K562 (cell line): ENCODE measurements around the gene MKRN3. TPM values are rescaled to one million over a fixed set of nuclear protein-coding genes. Genes with fewer than 3 reads are reported as not detected.

Source experiments
- CEBPB ChIP-seq: fragments of 450-650 bp; IDR thresholded peaks from 2 replicates; pipeline ENCODE4 v1.6.1; 2016; ENCODE audit warnings: missing genetic modification characterization, missing compliant biosample characterization
- ESRRA ChIP-seq: fragments of 450-650 bp; IDR thresholded peaks from 2 replicates; pipeline ENCODE4 v1.6.1; 2014; ENCODE audit warnings: low read depth, mild to moderate bottlenecking, moderate library complexity, borderline replicate concordance
- JUNB ChIP-seq: fragments of 450-650 bp; formaldehyde crosslinking; conservative IDR thresholded peaks from 2 replicates; pipeline ENCODE4 v1.4.0; 2020; ENCODE audit warnings: mild to moderate bottlenecking
- MCM3 ChIP-seq: fragments of 450-650 bp; IDR thresholded peaks from 2 replicates; pipeline ENCODE4 v1.6.1; 2016
- RBM25 ChIP-seq: fragments of 200-400 bp; formaldehyde crosslinking; IDR thresholded peaks from 2 replicates; pipeline ENCODE4 v1.6.1; 2018; ENCODE audit warnings: low read length, low read depth, moderate library complexity; ENCODE audit not compliant: severe bottlenecking
- SRF ChIP-seq, 2 experiments: fragments of 250-450, 450-650 bp in 1 of 2; sonication (Bioruptor Pico) in 1 of 2; sonication (generic) in 1 of 2; formaldehyde crosslinking; IDR thresholded peaks; 2 replicates each; pipeline versions ENCODE4 v1.5.0 to v1.5.1; 2020 to 2022; ENCODE audit warnings: mild to moderate bottlenecking in 1 of 2, missing genetic modification reagents in 1 of 2
- polyA plus RNA-seq, 8 experiments: library from polyadenylated mRNA; depleted of rRNA in 4 of 8; stranded (reverse) in 5 of 8; unstranded in 3 of 8; fragments of >200 nt; fragmentation: Nextera tagmentation in 2 of 8; fragmentation: Illumina TruSeq in 1 of 8; extraction: Ambion mirVana in 2 of 8; extraction: Trizol in 1 of 8; gene quantifications; 2 replicates each; pipeline versions ENCODE4 v1.2.1 to v1.2.3, GENCODE V29; 2011 to 2014; ENCODE audit warnings: inconsistent platforms in 1 of 8, missing spikeins in 1 of 8
- total RNA-seq, 7 experiments: library from RNA; depleted of rRNA in 6 of 7; stranded (reverse); fragments of >200 nt in 6 of 7; fragmentation: Illumina TruSeq in 2 of 7; extraction: Trizol in 2 of 7; gene quantifications; 2 replicates each; pipeline versions ENCODE4 v1.2.1 to v1.2.3, GENCODE V29; 2011 to 2021; ENCODE audit warnings: low replicate concordance in 1 of 7
- TF ChIP-seq, protein P1 (sequence below): sonication (generic); formaldehyde crosslinking; IDR thresholded peaks from 2 replicates; pipeline ENCODE4 v1.8.0; 2022; ENCODE audit warnings: mild to moderate bottlenecking, missing genetic modification reagents
- TF ChIP-seq, protein P2 (sequence below): fragments of 450-650 bp; IDR thresholded peaks from 2 replicates; pipeline ENCODE4 v1.6.1; 2017; ENCODE audit warnings: antibody characterized with exemption
- TF ChIP-seq, protein P3 (sequence below): sonication (generic); formaldehyde crosslinking; IDR thresholded peaks from 2 replicates; pipeline ENCODE4 v1.8.0; 2023; ENCODE audit warnings: mild to moderate bottlenecking, missing genetic modification reagents
- TF ChIP-seq, protein P4 (sequence below): fragments of 250-450 bp; sonication (Bioruptor Pico); IDR thresholded peaks from 2 replicates; pipeline ENCODE4 v1.8.0; 2022; ENCODE audit warnings: moderate library complexity, mild to moderate bottlenecking, inconsistent platforms
- TF ChIP-seq, protein P5 (sequence below): IDR thresholded peaks from 2 replicates; pipeline ENCODE4 v1.6.1; 2012; ENCODE audit warnings: low read depth, low read length, improper control_type of control experiment, borderline replicate concordance
- TF ChIP-seq, protein P6 (sequence below): sonication (generic); formaldehyde crosslinking; IDR thresholded peaks from 2 replicates; pipeline ENCODE4 v1.8.0; 2023; ENCODE audit warnings: missing genetic modification reagents, mild to moderate bottlenecking, borderline replicate concordance

Gene MKRN3
- total and polyA plus RNA-seq, 9 of the 15 experiments (the other 6 are each of a cell fraction or from before 2014, with no cell fraction given) = 6.5 to 33.4 (median 25.1) TPM

DNA sequence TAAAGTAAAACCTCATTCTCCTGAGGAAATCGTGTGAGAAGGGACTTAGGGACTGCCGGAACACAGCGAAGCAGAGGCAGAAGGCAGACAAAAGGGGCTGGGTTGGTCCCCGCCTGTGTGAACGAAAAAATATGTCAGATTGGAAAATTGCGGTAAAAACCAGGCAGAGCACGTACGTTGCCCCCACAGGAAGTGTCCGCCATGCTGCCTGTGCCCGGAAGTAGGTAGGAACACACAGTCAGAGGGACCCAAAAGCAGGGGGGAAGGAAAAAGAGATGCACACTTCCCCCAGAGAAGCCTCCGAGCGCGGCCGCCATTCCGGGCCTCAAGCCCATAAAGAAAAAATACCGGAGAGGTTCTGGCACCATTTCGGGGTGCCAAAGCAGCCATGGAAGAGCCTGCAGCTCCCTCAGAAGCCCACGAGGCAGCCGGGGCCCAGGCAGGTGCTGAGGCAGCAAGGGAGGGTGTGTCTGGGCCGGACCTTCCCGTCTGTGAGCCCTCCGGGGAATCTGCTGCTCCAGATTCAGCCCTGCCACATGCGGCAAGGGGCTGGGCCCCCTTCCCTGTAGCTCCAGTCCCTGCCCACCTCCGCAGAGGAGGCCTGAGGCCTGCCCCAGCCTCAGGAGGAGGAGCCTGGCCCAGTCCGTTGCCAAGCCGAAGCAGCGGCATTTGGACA lies at the start of gene MKRN3 (continued):
- TF ChIP-seq SRF (CRISPR knock-in tag; IDR thresholded peaks at IDR 0.05) (peak in 1 of 2 experiments; percentile 51; a peak in 1 of 4 replicates), JUNB (CRISPR knock-in tag) (no peak), CEBPB (tag) (no peak), RBM25 (no peak), MCM3 (no peak), ESRRA (peak; percentile 80; the same call in 1 of the 2 replicates)
- TF ChIP-seq, protein P1, sequence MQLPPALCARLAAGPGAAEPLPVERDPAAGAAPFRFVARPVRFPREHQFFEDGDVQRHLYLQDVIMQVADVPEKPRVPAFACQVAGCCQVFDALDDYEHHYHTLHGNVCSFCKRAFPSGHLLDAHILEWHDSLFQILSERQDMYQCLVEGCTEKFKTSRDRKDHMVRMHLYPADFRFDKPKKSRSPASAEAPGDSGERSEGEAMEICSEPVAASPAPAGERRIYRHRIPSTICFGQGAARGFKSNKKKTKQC = no peak; the same call in 1 of the 2 replicates
- TF ChIP-seq, protein P2, sequence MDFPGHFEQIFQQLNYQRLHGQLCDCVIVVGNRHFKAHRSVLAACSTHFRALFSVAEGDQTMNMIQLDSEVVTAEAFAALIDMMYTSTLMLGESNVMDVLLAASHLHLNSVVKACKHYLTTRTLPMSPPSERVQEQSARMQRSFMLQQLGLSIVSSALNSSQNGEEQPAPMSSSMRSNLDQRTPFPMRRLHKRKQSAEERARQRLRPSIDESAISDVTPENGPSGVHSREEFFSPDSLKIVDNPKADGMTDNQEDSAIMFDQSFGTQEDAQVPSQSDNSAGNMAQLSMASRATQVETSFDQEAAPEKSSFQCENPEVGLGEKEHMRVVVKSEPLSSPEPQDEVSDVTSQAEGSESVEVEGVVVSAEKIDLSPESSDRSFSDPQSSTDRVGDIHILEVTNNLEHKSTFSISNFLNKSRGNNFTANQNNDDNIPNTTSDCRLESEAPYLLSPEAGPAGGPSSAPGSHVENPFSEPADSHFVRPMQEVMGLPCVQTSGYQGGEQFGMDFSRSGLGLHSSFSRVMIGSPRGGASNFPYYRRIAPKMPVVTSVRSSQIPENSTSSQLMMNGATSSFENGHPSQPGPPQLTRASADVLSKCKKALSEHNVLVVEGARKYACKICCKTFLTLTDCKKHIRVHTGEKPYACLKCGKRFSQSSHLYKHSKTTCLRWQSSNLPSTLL = no peak
- TF ChIP-seq, protein P3, sequence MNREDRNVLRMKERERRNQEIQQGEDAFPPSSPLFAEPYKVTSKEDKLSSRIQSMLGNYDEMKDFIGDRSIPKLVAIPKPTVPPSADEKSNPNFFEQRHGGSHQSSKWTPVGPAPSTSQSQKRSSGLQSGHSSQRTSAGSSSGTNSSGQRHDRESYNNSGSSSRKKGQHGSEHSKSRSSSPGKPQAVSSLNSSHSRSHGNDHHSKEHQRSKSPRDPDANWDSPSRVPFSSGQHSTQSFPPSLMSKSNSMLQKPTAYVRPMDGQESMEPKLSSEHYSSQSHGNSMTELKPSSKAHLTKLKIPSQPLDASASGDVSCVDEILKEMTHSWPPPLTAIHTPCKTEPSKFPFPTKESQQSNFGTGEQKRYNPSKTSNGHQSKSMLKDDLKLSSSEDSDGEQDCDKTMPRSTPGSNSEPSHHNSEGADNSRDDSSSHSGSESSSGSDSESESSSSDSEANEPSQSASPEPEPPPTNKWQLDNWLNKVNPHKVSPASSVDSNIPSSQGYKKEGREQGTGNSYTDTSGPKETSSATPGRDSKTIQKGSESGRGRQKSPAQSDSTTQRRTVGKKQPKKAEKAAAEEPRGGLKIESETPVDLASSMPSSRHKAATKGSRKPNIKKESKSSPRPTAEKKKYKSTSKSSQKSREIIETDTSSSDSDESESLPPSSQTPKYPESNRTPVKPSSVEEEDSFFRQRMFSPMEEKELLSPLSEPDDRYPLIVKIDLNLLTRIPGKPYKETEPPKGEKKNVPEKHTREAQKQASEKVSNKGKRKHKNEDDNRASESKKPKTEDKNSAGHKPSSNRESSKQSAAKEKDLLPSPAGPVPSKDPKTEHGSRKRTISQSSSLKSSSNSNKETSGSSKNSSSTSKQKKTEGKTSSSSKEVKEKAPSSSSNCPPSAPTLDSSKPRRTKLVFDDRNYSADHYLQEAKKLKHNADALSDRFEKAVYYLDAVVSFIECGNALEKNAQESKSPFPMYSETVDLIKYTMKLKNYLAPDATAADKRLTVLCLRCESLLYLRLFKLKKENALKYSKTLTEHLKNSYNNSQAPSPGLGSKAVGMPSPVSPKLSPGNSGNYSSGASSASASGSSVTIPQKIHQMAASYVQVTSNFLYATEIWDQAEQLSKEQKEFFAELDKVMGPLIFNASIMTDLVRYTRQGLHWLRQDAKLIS (CRISPR knock-in tag) = peak; percentile 60; the same call in 1 of the 2 replicates
- TF ChIP-seq, protein P4, sequence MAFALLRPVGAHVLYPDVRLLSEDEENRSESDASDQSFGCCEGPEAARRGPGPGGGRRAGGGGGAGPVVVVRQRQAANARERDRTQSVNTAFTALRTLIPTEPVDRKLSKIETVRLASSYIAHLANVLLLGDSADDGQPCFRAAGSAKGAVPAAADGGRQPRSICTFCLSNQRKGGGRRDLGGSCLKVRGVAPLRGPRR (CRISPR knock-in tag) = peak; percentile 20; the same call in 1 of the 2 replicates
- TF ChIP-seq, protein P5, sequence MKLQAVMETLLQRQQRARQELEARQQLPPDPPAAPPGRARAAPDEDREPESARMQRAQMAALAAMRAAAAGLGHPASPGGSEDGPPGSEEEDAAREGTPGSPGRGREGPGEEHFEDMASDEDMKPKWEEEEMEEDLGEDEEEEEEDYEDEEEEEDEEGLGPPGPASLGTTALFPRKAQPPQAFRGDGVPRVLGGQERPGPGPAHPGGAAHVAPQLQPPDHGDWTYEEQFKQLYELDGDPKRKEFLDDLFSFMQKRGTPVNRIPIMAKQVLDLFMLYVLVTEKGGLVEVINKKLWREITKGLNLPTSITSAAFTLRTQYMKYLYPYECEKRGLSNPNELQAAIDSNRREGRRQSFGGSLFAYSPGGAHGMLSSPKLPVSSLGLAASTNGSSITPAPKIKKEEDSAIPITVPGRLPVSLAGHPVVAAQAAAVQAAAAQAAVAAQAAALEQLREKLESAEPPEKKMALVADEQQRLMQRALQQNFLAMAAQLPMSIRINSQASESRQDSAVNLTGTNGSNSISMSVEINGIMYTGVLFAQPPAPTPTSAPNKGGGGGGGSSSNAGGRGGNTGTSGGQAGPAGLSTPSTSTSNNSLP = no peak
- TF ChIP-seq, protein P6, sequence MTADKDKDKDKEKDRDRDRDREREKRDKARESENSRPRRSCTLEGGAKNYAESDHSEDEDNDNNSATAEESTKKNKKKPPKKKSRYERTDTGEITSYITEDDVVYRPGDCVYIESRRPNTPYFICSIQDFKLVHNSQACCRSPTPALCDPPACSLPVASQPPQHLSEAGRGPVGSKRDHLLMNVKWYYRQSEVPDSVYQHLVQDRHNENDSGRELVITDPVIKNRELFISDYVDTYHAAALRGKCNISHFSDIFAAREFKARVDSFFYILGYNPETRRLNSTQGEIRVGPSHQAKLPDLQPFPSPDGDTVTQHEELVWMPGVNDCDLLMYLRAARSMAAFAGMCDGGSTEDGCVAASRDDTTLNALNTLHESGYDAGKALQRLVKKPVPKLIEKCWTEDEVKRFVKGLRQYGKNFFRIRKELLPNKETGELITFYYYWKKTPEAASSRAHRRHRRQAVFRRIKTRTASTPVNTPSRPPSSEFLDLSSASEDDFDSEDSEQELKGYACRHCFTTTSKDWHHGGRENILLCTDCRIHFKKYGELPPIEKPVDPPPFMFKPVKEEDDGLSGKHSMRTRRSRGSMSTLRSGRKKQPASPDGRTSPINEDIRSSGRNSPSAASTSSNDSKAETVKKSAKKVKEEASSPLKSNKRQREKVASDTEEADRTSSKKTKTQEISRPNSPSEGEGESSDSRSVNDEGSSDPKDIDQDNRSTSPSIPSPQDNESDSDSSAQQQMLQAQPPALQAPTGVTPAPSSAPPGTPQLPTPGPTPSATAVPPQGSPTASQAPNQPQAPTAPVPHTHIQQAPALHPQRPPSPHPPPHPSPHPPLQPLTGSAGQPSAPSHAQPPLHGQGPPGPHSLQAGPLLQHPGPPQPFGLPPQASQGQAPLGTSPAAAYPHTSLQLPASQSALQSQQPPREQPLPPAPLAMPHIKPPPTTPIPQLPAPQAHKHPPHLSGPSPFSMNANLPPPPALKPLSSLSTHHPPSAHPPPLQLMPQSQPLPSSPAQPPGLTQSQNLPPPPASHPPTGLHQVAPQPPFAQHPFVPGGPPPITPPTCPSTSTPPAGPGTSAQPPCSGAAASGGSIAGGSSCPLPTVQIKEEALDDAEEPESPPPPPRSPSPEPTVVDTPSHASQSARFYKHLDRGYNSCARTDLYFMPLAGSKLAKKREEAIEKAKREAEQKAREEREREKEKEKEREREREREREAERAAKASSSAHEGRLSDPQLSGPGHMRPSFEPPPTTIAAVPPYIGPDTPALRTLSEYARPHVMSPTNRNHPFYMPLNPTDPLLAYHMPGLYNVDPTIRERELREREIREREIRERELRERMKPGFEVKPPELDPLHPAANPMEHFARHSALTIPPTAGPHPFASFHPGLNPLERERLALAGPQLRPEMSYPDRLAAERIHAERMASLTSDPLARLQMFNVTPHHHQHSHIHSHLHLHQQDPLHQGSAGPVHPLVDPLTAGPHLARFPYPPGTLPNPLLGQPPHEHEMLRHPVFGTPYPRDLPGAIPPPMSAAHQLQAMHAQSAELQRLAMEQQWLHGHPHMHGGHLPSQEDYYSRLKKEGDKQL (CRISPR knock-in tag) = no peak
